Calu3 (cell line): ENCODE measurements around the gene TNNI3. TPM values are rescaled to one million over a fixed set of nuclear protein-coding genes. Genes with fewer than 3 reads are reported as not detected.
"Not testable (repeated sequence)": the region's sequence is repeated elsewhere in the genome, so short reads cannot be mapped to it uniquely, and the experiment has no call there.

Source experiments
- BruUV-seq: library from RNA; stranded (reverse); fragments of 400-500 nt; replicated peaks from 2 replicates; lab custom pipeline; 2021; lab: Mats Ljungman, UMichigan
- CTCF ChIA-PET: fragments of 300-600 bp; sonication (Branson Sonifier 250); formaldehyde crosslinking; loops from one replicate; lab custom pipeline; 2022; ENCODE audit warnings: antibody characterized with exemption; lab: Charles Lee
- DNase-seq: peaks from one replicate; pipeline ENCODE4 v3.0.0; 2022
- H3K27ac Mint-ChIP-seq: one replicate; pipeline ENCODE4 v1.8.0; 2022; ENCODE audit warnings: mixed read lengths; ENCODE audit not compliant: unreplicated experiment
- H3K27me3 Mint-ChIP-seq: one replicate; pipeline ENCODE4 v1.8.0; 2022; ENCODE audit warnings: mixed read lengths; ENCODE audit not compliant: unreplicated experiment
- H3K36me3 Mint-ChIP-seq: one replicate; pipeline ENCODE4 v1.8.0; 2022; ENCODE audit warnings: mild to moderate bottlenecking, moderate library complexity, mixed read lengths; ENCODE audit not compliant: insufficient read depth, unreplicated experiment
- H3K4me1 Mint-ChIP-seq: one replicate; pipeline ENCODE4 v1.8.0; 2022; ENCODE audit warnings: mild to moderate bottlenecking, low read depth, mixed read lengths; ENCODE audit not compliant: unreplicated experiment
- H3K4me3 Mint-ChIP-seq: one replicate; pipeline ENCODE4 v1.8.0; 2022; ENCODE audit warnings: mild to moderate bottlenecking, low read depth, moderate library complexity, mixed read lengths; ENCODE audit not compliant: unreplicated experiment
- H3K9me3 Mint-ChIP-seq: one replicate; pipeline ENCODE4 v1.8.0; 2022; ENCODE audit warnings: low read depth, mixed read lengths; ENCODE audit not compliant: unreplicated experiment
- intact Hi-C: fragments of 100-400 bp; cut with micrococcal nuclease; formaldehyde crosslinking; loops from one replicate; pipeline ENCODE4 v1.10.0; 2022; ENCODE audit not compliant: unreplicated experiment
- total RNA-seq: library from RNA; stranded (reverse); gene quantifications from 2 replicates; pipeline ENCODE4 v1.2.3, GENCODE V29; 2022
- TF ChIP-seq, protein P1 (sequence below): fragments of 200-600 bp; IDR thresholded peaks from one replicate; pipeline ENCODE4 v1.8.0; 2022; ENCODE audit warnings: antibody characterized with exemption; ENCODE audit not compliant: unreplicated experiment

TNNI3 gene
- total RNA-seq, 1 experiment from 2014 or later: 1.3 TPM

DNA sequence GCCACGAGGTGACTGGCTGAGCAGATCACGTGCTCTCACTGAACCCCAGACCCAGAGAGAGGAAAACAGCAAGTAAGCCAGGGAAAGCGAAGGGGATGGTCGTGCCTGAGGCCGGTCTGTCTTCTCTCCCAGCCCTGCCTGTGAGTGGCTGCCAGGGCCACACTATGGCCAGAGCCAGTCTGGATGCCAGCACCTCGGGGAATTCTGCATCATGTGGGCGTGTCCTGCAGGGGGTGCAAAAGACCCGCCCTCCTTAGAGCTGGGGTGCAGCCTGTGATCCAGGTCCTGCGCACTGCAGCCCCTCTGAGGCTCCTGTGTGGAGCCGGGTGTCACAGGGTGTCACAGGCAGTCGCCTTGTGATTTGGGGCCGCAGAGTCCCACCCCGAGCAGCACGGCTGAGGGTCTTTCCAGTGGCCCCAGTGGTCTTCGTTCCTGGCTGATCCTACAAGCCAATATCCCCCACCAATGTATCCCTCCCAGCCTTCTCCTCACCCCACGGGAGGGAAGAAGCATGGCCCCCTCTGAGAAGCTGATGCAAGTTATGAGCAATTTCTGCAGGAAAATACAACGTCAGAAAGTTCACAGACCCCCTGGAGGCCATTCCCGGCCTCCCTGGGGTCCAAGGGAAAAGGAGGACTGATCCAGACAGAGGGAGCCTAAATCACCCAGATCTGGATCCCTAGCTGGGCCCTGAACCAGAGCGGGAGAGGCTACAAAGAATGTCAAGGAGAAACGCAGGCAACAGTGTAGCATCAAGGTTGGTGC, 47.8 kb downstream of the TNNI3 start:
- CTCF ChIA-PET: interaction anchor here (1.0 kb wide), 1 partner anchor 8 kb away, joined by 3 read pairs; no protein-coding TSS in a partner anchor
- Mint-ChIP-seq H3K4me3 (no peak overlapping the region), H3K4me1 (peaks cover 2% of the 10 kb centered on the region), H3K36me3 (peaks cover 11% of the 10 kb centered on the region), H3K9me3 (no peaks in the 10 kb centered on the region), H3K27me3 (no peaks in the 10 kb centered on the region), H3K27ac (no peak overlapping the region)
- BruUV-seq: no TSS peak
- DNase-seq: no peak
- TF ChIP-seq, protein P1, sequence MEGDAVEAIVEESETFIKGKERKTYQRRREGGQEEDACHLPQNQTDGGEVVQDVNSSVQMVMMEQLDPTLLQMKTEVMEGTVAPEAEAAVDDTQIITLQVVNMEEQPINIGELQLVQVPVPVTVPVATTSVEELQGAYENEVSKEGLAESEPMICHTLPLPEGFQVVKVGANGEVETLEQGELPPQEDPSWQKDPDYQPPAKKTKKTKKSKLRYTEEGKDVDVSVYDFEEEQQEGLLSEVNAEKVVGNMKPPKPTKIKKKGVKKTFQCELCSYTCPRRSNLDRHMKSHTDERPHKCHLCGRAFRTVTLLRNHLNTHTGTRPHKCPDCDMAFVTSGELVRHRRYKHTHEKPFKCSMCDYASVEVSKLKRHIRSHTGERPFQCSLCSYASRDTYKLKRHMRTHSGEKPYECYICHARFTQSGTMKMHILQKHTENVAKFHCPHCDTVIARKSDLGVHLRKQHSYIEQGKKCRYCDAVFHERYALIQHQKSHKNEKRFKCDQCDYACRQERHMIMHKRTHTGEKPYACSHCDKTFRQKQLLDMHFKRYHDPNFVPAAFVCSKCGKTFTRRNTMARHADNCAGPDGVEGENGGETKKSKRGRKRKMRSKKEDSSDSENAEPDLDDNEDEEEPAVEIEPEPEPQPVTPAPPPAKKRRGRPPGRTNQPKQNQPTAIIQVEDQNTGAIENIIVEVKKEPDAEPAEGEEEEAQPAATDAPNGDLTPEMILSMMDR: no peak
- intact Hi-C loops: no loop called here

DNA sequence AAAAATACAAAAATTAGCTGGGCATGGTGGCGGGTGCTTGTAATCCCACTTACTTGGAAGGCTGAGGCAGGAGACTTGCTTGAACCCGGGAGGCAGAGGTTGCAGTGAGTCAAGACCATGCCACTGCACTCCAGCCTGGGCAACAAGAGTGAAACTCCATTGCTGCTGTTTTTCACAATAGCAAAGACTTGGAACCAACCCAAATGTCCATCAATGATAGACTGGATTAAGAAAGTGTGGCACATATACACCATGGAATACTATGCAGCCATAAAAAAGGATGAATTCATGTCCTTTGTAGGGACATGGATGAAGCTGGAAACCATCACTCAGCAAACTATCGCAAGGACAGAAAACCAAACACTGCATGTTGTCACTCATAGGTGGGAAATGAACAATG, 50.3 kb downstream of the TNNI3 start:
- BruUV-seq, H3K27me3 Mint-ChIP-seq, intact Hi-C loops, H3K27ac Mint-ChIP-seq, CTCF ChIA-PET, DNase-seq, H3K4me1 Mint-ChIP-seq, H3K9me3 Mint-ChIP-seq, H3K4me3 Mint-ChIP-seq: not testable (repeated sequence)
- peaks cover 23% of the 10 kb centered on the region for H3K36me3 Mint-ChIP-seq

DNA sequence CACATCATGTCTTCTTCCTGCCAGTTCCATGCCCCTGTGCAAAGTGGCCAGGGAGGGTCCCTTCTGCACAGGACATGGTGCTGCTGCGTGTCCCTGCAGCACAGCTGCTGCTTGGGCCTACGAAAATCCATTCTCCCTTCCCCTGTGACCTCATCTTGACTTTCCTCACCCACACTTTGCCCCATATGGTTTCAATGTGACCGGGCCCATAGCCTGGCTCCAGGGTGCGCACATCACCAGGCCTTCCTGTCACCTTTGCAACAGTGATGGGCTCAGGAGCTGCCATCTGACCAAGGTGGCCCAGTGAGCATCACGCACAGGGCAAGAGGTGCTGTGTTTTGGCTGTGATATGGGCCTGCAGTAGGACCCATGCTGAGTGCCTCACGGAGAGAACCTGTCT, 50.9 kb downstream of the TNNI3 start:
- BruUV-seq: no TSS peak
- TF ChIP-seq, protein P1: no peak
- CTCF ChIA-PET: interaction anchor here (0.6 kb wide), 1 partner anchor 19 kb away, joined by 3 read pairs; no protein-coding TSS in a partner anchor
- Mint-ChIP-seq H3K36me3 (peaks cover 23% of the 10 kb centered on the region), H3K27ac (no peak overlapping the region), H3K9me3 (no peaks in the 10 kb centered on the region), H3K4me1 (no peaks in the 10 kb centered on the region), H3K4me3 (no peak overlapping the region), H3K27me3 (no peaks in the 10 kb centered on the region)
- intact Hi-C loops: no loop called here
- no peak for DNase-seq

DNA sequence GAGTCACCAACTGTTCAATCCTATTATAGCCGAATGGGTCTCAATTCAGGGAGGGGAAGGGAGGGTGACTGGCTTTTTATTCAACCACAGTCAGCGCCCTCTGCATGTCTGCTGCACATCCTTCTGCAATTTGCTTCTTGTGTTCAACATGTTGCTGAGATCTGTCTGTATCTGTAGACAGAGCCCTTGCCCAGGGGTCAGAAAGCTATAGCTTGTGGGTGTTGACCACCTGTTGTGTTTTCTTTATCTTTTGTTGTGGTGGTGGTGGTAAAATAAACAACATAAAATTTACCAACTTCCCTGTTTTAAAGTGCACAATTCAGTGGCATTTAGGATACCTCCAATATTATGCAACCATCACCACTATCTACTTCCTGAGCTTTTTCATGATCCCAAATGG, 52.3 kb downstream of the TNNI3 start:
- H3K36me3 Mint-ChIP-seq: peaks cover 25% of the 10 kb centered on the region
- no peaks in the 10 kb centered on the region for H3K4me1 Mint-ChIP-seq
- no peak overlapping the region for H3K4me3 Mint-ChIP-seq
- no peak overlapping the region for H3K27ac Mint-ChIP-seq
- TF ChIP-seq, protein P1: no peak
- no peaks in the 10 kb centered on the region for H3K9me3 Mint-ChIP-seq
- CTCF ChIA-PET: no interaction called here
- H3K27me3 Mint-ChIP-seq: no peaks in the 10 kb centered on the region
- intact Hi-C loops: no loop called here
- BruUV-seq: no TSS peak
- no peak for DNase-seq

DNA sequence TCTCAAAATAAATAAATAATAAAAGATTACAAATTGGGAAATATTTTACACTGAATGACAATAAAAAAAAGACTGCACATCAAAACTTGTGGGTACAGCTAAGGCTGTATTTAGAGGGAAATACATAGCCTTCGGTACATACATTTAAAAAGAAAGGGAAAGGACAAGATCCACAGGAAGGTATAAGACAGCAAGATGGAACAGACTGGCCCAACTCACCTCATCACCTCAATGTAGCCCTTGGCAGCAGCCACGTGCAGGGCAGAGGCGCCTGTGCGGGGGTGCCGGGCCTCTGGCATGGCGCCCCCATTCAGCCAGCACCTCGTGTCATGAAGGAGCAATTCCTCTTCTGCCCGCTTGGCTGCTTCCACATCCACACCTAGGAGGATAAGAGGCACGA, 54.3 kb downstream of the TNNI3 start:
- intact Hi-C loops: no loop called here
- Mint-ChIP-seq H3K4me1 (no peaks in the 10 kb centered on the region), H3K27me3 (no peaks in the 10 kb centered on the region), H3K9me3 (no peaks in the 10 kb centered on the region), H3K27ac (no peak overlapping the region), H3K4me3 (no peak overlapping the region), H3K36me3 (peaks cover 27% of the 10 kb centered on the region)
- TF ChIP-seq, protein P1: no peak
- no peak for DNase-seq
- CTCF ChIA-PET: interaction anchor here (0.8 kb wide), 1 partner anchor 146 kb away, joined by 6 read pairs; no protein-coding TSS in a partner anchor
- BruUV-seq: no TSS peak
